GM12878 (cell line): ENCODE measurements around the gene ST3GAL5. TPM values are rescaled to one million over a fixed set of nuclear protein-coding genes. Genes with fewer than 3 reads are reported as not detected.

Experiments used
- ATAC-seq: fragments of 200-7000 bp; cut with Tn5 transposase; 3 replicates; pipeline ENCODE4 v1.9.1; 2020; ENCODE audit warnings: mild to moderate bottlenecking, moderate library complexity
- BruUV-seq: library from RNA; stranded (reverse); fragments of 400-500 nt; replicated peaks from 2 replicates; lab custom pipeline; 2021; lab: Mats Ljungman, UMichigan
- CTCF ChIA-PET: fragments of 300-600 bp; sonication (Branson Sonifier 250); formaldehyde crosslinking; extraction: SDS; loops from one replicate; lab custom pipeline; 2021; ENCODE audit warnings: inconsistent platforms; lab: Yijun Ruan, JAX
- POLR2A ChIA-PET: fragments of 350-600 bp; formaldehyde crosslinking; extraction: SDS; loops from one replicate; lab custom pipeline; 2021; ENCODE audit warnings: inconsistent platforms; lab: Charles Lee
- RAD21 ChIA-PET: fragments of 300-600 bp; sonication (Branson Sonifier 250); formaldehyde crosslinking; loops from one replicate; lab custom pipeline; 2023; ENCODE audit warnings: antibody characterized with exemption; ENCODE audit not compliant: unreplicated experiment; lab: Charles Lee
- SMC1A ChIA-PET: fragments of 300-600 bp; sonication (Branson Sonifier 250); formaldehyde crosslinking; loops from one replicate; lab custom pipeline; 2023; ENCODE audit not compliant: unreplicated experiment, uncharacterized antibody; lab: Charles Lee
- DNase-seq: peaks from one replicate; pipeline ENCODE4 v3.0.0-alpha.2; 2011; ENCODE audit warnings: low read depth, low spot score
- FAIRE-seq: peaks from 3 replicates; lab custom pipeline; 2011; peaks lifted over from hg19 to GRCh38; lab: Jason Lieb, UNC
- H2AFZ ChIP-seq: 2 replicates; pipeline ENCODE4 v1.6.0; 2011; ENCODE audit warnings: low read depth, low read length, control low read depth; ENCODE audit not compliant: control insufficient read depth
- H3K27ac ChIP-seq: 2 replicates; pipeline ENCODE4 v1.5.1; 2011; ENCODE audit warnings: control low read depth; ENCODE audit not compliant: control insufficient read depth, insufficient read depth
- H3K27me3 ChIP-seq, 2 experiments: replicated peaks in 1 of 2; 2 replicates each; pipeline versions ENCODE4 v1.6.0 to v1.6.1; 2011; ENCODE audit warnings: low read length in 1 of 2; ENCODE audit not compliant: control insufficient read depth in 2 of 2, insufficient read depth in 2 of 2
- H3K36me3 ChIP-seq, 2 experiments: 2 replicates each; pipeline ENCODE4 v1.5.1; 2011; ENCODE audit warnings: low read length in 1 of 2; ENCODE audit not compliant: control insufficient read depth in 2 of 2, insufficient read depth in 2 of 2
- H3K4me1 ChIP-seq: 2 replicates; pipeline ENCODE4 v1.6.1; 2011; ENCODE audit warnings: mild to moderate bottlenecking, low read length, moderate library complexity, mixed read lengths; ENCODE audit not compliant: control insufficient read depth, insufficient read depth
- H3K4me2 ChIP-seq: 2 replicates; pipeline ENCODE4 v1.6.0; 2011; ENCODE audit warnings: control low read depth; ENCODE audit not compliant: control insufficient read depth, insufficient read depth
- H3K4me3 ChIP-seq: fragments of 200-600 bp; sonication (generic); 2 replicates; pipeline ENCODE4 v1.5.1; 2016
- H3K79me2 ChIP-seq: 2 replicates; pipeline ENCODE4 v1.6.0; 2011; ENCODE audit warnings: low read length; ENCODE audit not compliant: control insufficient read depth, insufficient read depth
- H3K9ac ChIP-seq: 2 replicates; pipeline ENCODE4 v1.8.0; 2011; ENCODE audit warnings: low read length, control low read depth, mixed read lengths; ENCODE audit not compliant: control insufficient read depth, insufficient read depth
- H3K9me3 ChIP-seq: replicated peaks from 3 replicates; pipeline ENCODE4 v1.5.1; 2011; ENCODE audit warnings: mild to moderate bottlenecking, low read length; ENCODE audit not compliant: control insufficient read depth, insufficient read depth
- H4K20me1 ChIP-seq: 2 replicates; pipeline ENCODE4 v1.6.0; 2011; ENCODE audit not compliant: control insufficient read depth, insufficient read depth
- ASH2L ChIP-seq: fragments of 300-600, 200-600 bp; sonication (generic); IDR thresholded peaks from 2 replicates; pipeline ENCODE4 v1.6.1; 2017; ENCODE audit warnings: low read depth, mild to moderate bottlenecking, borderline replicate concordance
- ATF2 ChIP-seq: IDR thresholded peaks from 2 replicates; pipeline ENCODE4 v1.6.1; 2012; ENCODE audit warnings: low read length, inconsistent platforms
- BCL11A ChIP-seq: IDR thresholded peaks from 2 replicates; pipeline ENCODE4 v1.6.1; 2011; ENCODE audit warnings: low read depth, low read length
- CHD4 ChIP-seq: fragments of 200-600 bp; sonication (generic); IDR thresholded peaks from 2 replicates; pipeline ENCODE4 v1.6.1; 2016; ENCODE audit warnings: mild to moderate bottlenecking
- FOS ChIP-seq: IDR thresholded peaks from 3 replicates; pipeline ENCODE4 v1.6.1; 2011; ENCODE audit warnings: borderline replicate concordance; ENCODE audit not compliant: insufficient read length; ENCODE audit errors: extremely low read depth
- FOXK2 ChIP-seq: fragments of 450-650 bp; IDR thresholded peaks from 2 replicates; pipeline ENCODE4 v1.6.1; 2017; ENCODE audit warnings: mild to moderate bottlenecking, moderate library complexity
- IRF3 ChIP-seq: fragments of 450-650 bp; IDR thresholded peaks from 2 replicates; pipeline ENCODE4 v1.6.1; 2014; ENCODE audit warnings: mild to moderate bottlenecking
- IRF4 ChIP-seq: IDR thresholded peaks from 2 replicates; pipeline ENCODE4 v1.6.1; 2011; ENCODE audit warnings: low read depth, low read length
- LARP7 ChIP-seq: fragments of 450-650 bp; IDR thresholded peaks from 2 replicates; pipeline ENCODE4 v1.6.1; 2017; ENCODE audit warnings: mild to moderate bottlenecking
- NR2C1 ChIP-seq: fragments of 450-650 bp; IDR thresholded peaks from 2 replicates; pipeline ENCODE4 v1.6.1; 2017; ENCODE audit warnings: antibody characterized with exemption, mild to moderate bottlenecking, moderate library complexity
- PML ChIP-seq: IDR thresholded peaks from 2 replicates; pipeline ENCODE4 v1.6.1; 2012; ENCODE audit warnings: low read length, inconsistent platforms
- SMARCA5 ChIP-seq: fragments of 450-650 bp; IDR thresholded peaks from 2 replicates; pipeline ENCODE4 v1.6.1; 2017; ENCODE audit warnings: mild to moderate bottlenecking
- SPI1 ChIP-seq: IDR thresholded peaks from 2 replicates; pipeline ENCODE4 v1.6.1; 2011; ENCODE audit warnings: low read depth, mild to moderate bottlenecking, low read length, moderate library complexity, borderline replicate concordance; ENCODE audit not compliant: insufficient read depth
- TAF1 ChIP-seq: IDR thresholded peaks from 2 replicates; pipeline ENCODE4 v1.6.1; 2011; ENCODE audit warnings: mild to moderate bottlenecking, low read depth, low read length, borderline replicate concordance
- USF1 ChIP-seq: IDR thresholded peaks from 2 replicates; pipeline ENCODE4 v1.6.1; 2011; ENCODE audit warnings: borderline replicate concordance, low read depth, mild to moderate bottlenecking, moderate library complexity, mixed read lengths, low read length; ENCODE audit not compliant: insufficient read depth; ENCODE audit errors: extremely low read length
- ZNF274 ChIP-seq: IDR thresholded peaks from one replicate; pipeline ENCODE4 v1.8.0; 2011; ENCODE audit not compliant: insufficient read length, insufficient read depth
- ZNF592 ChIP-seq: fragments of 450-650 bp; IDR thresholded peaks from 2 replicates; pipeline ENCODE4 v1.6.1; 2017; ENCODE audit warnings: mild to moderate bottlenecking, moderate library complexity
- ZZZ3 ChIP-seq: IDR thresholded peaks from 2 replicates; pipeline ENCODE4 v1.6.1; 2011; ENCODE audit warnings: low read depth; ENCODE audit not compliant: control insufficient read depth, insufficient read length
- WGBS: methylation state at CpG from one replicate; pipeline ENCODE4 v1.1.6; 2016; ENCODE audit warnings: low lambda C conversion rate; ENCODE audit not compliant: insufficient replicate concordance, insufficient coverage; ENCODE audit errors: missing lambda C conversion rate; 5-methylcytosine and 5-hydroxymethylcytosine counted together
- in situ Hi-C: fragments of 300-500 bp; cut with MboI; formaldehyde crosslinking; loops from 9 replicates; pipeline ENCODE4 v1.14.3; 2018; ENCODE audit warnings: mixed read lengths
- intact Hi-C: fragments of 100-400 bp; cut with micrococcal nuclease; formaldehyde crosslinking; loops from one replicate; pipeline ENCODE4 v1.14.2; 2022; ENCODE audit not compliant: unreplicated experiment
- polyA plus RNA-seq, 11 experiments: library from polyadenylated mRNA; depleted of rRNA in 4 of 11; unstranded in 6 of 11; stranded (reverse) in 5 of 11; fragments of >200 nt; fragmentation: Nextera tagmentation in 4 of 11; fragmentation: Illumina TruSeq in 1 of 11; extraction: Ambion mirVana in 4 of 11; extraction: Trizol in 1 of 11; gene quantifications; 1 replicate in 1 of 11; 2 replicates in 10 of 11; pipeline versions ENCODE4 v1.2.1 to v1.2.3, GENCODE V29; 2011 to 2016; ENCODE audit warnings: inconsistent platforms in 2 of 11, missing spikeins in 2 of 11, low read depth in 1 of 11
- total RNA-seq, 4 experiments: library from RNA; depleted of rRNA in 3 of 4; stranded (reverse); fragments of >200 nt in 3 of 4; fragmentation: Illumina TruSeq in 1 of 4; extraction: Trizol in 1 of 4; gene quantifications; 2 replicates each; pipeline versions ENCODE4 v1.2.1 to v1.2.3, GENCODE V29; 2013 to 2021

Gene ST3GAL5
- total and polyA plus RNA-seq, 10 of the 15 experiments (the other 5 are each of a cell fraction or from before 2014, with no cell fraction given), result 5.2 to 60.9 (median 10.2) TPM

- Histone ChIP-seq H3K4me3 (no peak overlapping the region), H3K27me3 (no peaks in the 10 kb centered on the region), H3K9me3 (peaks cover 4% of the 10 kb centered on the region), H3K36me3 (peaks cover 0 to 2% of the 10 kb centered on the region in 2 experiments; a peak in 2 of 4 replicates), H3K79me2 (no peaks in the 10 kb centered on the region), H3K4me1 (peaks cover 29% of the 10 kb centered on the region), H4K20me1 (no peaks in the 10 kb centered on the region), H3K27ac (no peak overlapping the region), H3K4me2 (0 out of 2 replicates have a peak overlapping the region, but pooled peaks have one; percentile 0), H3K9ac (no peak overlapping the region), H2AFZ (no peak overlapping the region)
- ATAC-seq (peak; percentile 69), FAIRE-seq (no peak), DNase-seq (no peak)
- ChIA-PET CTCF (interaction anchor here (0.7 to 4.6 kb wide), 4 partner anchors 16 to 233 kb away, joined by 3 to 24 read pairs (median 4); no protein-coding TSS in a partner anchor), RAD21 (interaction anchor here (1.2 to 10.3 kb wide), 5 partner anchors 16 to 232 kb away, joined by 3 to 99 read pairs (median 4); partner anchors contain the start of gene ST3GAL5), SMC1A (interaction anchor here (1.1 to 9.4 kb wide), 2 partner anchors 14 to 18 kb away, joined by 3 to 90 read pairs; no protein-coding TSS in a partner anchor), POLR2A (interaction anchor here (1.7 kb wide), 1 partner anchor 40 kb away, joined by 4 read pairs; no protein-coding TSS in a partner anchor)
- intact Hi-C loops (no loop called here), in situ Hi-C loops (no loop called here)
- 46% methylated on average over 2 of the region's 2 CpGs for WGBS
- BruUV-seq, result no TSS peak
- no peak for TF ChIP-seq FOS
- no peak for TF ChIP-seq USF1
- TF ChIP-seq LARP7, result no peak
- no peak for TF ChIP-seq ZNF274
- TF ChIP-seq SPI1, result peak; percentile 90
- no peak for TF ChIP-seq BCL11A
- TF ChIP-seq FOXK2, result no peak
- no peak for TF ChIP-seq NR2C1
- no peak for TF ChIP-seq ZNF592
- no peak for TF ChIP-seq SMARCA5
- TF ChIP-seq ZZZ3, result no peak
- no peak for TF ChIP-seq ATF2
- TF ChIP-seq IRF3, result no peak
- no peak for TF ChIP-seq PML
- no peak for TF ChIP-seq TAF1
- TF ChIP-seq IRF4, result no peak
- TF ChIP-seq ASH2L, result no peak
- TF ChIP-seq CHD4, result no peak
Observed at GRCh38 chr2:85847051-85847588, 41.7 kb downstream of the ST3GAL5 start.
